ENCODE measurements around the gene TMEM250.

TMEM250 gene

DNA sequence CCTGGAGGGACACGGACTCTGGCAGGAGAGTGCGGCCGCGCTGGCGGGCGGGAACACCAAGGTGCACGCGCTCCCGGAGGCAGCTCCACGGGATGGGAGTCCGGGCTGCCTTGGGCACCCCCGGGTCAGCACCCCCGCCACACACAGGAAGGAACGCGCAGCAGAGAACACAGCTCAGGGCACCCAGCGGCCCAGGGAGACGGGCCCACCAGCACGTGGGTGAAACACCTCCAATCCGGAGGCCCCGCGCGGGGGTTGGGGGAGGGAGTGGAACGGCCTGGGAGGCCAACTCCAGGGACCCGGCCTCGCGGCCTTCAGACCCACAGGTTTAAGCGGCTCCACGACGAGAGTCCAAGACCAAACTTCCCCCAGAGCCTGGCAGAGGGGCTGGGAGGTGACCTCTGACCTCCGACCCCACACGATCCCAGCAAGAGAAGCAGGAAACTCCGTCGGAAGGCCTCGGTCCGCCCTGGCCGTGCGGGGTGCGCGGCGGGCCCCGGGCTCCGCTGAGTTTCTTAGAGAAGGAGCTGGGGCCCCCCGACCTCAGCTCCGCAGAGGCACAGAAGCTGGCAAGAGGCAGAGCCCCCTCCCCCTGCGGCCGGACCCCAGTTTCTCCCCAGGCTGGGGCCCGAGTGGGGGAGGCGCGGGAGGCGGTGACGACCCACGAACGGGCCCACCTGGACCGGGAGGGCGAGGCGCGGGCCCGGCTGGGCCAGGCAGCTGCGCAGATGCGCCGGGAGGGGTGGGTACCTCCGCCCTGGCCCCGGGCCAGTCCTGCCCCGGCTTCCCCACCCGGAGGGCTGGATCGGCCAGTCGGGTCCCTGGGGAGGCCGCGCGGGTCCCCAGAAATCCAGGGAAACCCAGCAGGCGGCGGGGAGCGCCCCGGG lies 24.4 kb downstream of the TMEM250 start:
- peak; percentile 56 for DNase-seq

DNA sequence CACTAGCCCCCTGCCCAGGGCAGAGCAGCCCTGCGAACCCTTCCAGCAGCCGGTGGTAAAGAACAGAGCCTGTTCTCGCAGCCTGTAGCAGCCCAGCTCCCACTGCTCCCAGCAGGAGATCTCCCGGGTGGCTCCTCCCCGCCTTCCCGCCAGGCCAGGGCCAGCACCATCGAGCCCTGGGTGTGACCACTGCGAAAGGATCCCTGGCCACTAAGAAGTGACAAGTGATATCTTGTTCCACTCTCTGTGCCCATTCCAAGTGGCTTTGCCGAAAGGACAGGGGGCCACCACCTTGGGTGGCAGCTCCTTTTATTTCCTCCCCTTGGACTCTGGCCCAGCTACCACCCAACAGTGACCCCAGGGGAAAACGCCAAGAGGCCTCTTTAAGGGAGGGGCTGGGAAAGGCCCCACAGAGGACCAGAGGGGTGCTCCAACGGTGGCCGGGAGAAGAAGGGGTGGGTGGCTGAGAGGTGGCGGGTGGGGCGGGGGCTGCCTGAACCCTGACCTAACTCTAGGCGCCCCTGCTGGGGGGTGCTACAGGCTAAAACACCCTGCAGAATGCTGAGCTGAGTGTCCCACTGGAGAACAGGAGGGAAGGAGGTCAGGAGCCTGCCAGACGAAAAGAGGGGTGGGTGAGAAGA lies 25.2 kb downstream of the TMEM250 start:
- DNase-seq: no peak

DNA sequence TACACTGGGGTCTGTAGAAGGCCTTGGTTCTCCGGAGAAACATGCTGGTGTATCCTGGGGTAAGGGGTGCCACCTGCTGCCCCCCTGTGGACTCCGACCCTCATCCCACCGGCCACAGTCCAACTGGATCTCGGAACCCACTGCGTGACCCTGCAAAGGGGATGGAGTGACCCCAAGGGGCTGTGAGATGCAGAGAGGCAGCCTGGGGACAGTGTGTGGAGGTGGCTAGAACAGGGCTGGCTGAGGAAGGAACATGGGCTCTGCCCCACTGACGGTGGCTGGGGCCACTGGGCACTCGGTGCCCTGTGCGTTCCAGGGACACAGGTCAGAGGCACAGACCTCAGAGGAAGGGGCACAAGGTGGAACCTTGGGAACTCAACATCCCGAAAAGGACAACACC lies 25.9 kb downstream of the TMEM250 start:
- no peak for DNase-seq

DNA sequence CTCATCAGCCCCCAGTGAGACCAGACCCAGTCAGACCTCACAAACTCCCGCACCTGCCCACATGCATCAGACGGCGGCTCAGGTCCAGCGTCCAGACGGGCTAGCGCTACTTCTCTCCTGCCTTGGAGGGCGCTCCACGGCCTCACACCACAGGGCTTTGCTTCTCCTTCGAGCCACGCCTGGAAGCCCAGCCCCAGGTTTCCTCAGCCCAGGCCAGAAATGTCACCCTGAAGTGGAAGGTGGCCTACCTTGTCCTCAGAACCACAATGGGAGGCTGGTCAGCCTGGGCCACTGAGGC lies 26.4 kb downstream of the TMEM250 start:
- DNase-seq: no peak

DNA sequence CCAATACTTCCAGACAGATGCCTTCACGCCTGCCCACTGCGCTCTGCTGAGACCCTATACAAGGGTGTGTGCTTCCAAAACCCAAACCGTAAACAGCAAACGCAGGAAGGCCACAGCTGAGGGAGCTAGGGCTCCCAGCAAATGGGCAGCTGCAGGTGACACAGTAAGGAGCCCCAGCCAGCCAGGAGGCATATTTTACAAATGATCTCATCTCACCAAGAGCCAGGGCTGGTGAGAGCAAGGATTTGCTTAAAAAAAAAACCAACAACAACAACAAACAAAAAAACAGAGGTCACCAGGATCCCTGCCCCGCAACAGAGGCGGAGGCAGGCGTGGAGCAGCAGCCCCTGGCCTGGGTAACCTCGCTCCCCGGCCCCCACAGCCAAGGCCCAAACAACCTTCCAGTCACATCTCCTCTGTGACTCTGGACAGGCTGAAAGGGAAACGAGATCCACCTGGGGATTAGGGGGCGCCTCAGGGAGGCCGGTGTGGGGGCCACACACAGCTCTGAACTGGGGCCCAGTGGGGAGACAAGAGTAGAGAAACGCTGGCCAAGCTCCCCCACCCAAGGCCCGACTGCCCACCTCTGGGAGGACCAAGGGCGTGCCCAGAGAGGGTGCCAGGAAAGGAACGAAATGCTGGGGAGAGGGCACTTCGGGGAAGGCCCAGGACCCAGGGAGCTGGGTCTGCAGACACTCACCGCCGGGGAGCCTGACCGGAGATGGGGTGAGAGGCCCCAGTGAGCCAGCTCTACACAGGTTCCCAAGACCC lies 26.9 kb downstream of the TMEM250 start:
- DNase-seq: no peak

DNA sequence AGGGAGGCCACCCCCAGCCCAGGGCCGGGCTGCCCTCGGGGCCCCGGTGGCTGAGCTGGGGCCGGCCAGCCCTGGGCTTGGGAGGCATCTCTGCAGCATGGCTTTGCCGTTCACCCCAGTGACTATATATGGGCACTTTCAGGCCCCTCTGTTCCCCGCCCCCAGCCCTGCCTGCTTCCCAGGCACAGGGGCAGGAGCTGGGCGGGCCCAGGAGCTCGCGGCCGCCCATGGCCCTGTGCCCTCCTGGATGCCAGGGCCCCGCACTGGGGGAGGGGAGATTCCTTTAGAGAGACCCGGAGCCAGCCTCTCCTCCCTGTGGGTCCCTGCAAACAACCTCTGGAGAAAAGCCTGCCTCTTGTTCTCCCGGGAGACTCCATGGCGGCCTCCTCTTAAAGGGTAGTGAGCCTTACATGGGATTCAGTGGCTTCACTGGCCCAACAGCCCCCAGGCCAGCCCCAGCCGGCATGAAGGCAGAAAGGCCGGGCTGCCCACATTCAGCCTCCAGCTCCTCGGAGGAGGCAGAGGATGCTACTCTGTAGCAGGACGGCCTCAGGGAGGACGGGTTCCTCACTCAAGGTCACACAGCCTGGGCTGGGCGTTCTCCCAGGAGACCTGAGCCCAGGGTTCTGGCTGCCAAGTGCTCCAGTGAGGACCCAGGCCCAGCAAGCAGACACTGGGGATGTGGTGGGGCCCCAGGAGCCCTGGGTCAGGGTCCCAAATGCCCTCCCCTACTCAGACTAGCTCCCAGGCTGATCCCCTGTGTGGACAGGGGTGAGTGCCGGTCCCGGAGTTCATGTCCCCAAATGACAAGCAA lies 27.7 kb downstream of the TMEM250 start:
- no peak for DNase-seq

DNA sequence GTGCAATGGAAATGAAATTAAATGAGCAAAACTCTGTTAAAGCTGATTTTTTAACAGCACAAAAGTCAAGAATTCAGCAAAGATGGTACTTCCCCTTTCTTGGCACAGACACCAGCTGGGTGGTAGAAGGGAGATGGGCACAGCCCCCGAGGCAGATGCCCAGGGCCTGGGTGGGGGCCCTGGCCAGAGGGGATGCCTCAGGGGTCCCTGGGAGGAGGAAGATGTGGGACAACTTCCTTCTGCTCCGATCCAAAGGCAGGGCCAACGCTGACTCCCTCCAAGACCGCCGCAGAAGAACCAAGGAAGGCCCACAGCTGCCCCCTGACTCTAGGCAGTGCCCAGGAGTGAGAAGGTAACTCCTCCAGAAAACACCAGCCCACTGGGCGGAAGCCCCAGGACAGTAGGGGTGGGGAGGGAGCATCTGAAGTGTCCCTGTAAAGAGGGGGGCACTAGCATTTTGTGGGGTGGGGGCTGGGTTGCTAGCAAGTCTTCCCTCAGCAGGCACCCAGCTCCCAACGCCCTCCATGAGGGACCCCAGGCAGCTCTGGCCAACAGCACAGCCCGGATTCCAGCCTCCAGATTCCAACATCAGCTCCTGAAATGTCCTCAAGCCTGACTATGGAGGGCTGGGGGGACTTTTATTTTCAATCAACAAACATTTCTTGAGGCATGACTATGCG lies 28.5 kb downstream of the TMEM250 start:
- DNase-seq: no peak

DNA sequence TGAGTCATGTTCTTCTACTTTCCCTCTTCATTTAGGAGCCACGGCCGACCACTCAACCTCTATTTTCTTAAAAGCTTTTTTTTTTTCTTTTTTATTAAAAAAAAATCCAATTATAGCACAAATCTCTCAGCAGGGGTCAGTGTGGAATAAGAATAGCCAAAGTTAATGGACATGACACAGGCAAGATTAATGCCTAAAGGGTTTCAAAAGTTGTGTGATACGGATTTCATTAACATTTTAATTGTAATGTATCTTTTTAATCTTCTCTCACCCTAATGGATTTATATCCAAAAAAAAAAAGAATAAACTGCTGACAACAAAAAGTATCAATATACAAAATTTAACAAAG lies 29.0 kb downstream of the TMEM250 start:
- DNase-seq: peak; percentile 44

DNA sequence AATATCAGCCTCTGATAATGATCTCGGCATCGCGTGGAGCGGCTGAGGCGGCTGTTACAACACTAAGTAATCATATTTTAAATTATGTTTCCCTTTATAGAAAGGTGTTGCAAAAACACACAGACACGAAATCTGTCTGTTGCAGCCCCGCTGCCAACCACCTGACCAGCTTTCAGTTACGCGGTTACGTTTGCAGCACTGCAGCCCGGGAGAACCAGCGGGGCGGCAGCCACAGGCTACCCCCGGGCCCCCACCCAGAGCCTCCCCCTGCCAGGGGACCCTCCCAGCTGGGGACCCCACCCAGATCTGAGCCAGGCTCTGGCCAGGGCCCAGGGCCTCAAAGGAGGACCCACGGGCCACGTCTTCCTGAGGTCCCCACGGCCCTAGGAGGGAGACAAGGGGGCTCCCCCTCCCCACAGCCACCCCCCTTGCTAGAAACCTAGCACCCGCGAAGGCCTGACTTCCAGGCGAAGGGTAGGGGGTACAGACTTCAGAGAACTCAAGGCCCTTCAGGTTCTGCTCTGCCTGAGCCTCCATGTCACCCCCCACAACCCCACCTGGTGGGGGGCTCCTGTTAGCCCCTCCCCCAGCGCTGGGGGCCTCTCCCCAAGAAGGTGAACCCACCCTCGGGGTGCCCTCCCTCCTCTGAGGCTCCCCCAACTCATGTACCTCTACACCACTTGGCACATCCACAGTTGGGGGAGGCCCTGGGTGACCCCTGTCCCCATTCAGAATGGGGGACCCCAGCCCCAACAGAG lies 29.6 kb downstream of the TMEM250 start:
- no peak for DNase-seq

DNA sequence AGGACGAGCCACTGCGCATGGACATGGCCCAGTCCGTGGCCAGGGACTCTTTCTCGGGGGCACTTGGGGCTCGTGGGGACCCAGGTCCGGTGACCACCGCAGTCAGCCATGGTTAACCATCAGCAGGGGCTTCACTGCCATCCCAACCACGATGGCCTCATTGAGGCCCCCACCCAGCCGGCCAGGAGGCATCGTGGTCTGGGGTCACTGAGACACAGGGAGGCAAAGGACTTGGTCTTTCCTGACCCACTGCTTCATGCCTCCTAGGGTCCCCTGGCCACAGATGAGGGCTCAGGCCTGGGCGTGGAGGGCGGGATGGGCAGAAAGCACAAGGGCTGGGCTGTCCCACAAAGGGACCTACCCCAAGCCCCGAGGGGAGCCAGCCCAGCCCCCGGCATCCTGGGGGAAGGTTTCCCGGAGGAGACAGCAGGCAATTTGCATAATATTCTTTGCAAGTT lies 30.2 kb downstream of the TMEM250 start:
- DNase-seq: no peak

DNA sequence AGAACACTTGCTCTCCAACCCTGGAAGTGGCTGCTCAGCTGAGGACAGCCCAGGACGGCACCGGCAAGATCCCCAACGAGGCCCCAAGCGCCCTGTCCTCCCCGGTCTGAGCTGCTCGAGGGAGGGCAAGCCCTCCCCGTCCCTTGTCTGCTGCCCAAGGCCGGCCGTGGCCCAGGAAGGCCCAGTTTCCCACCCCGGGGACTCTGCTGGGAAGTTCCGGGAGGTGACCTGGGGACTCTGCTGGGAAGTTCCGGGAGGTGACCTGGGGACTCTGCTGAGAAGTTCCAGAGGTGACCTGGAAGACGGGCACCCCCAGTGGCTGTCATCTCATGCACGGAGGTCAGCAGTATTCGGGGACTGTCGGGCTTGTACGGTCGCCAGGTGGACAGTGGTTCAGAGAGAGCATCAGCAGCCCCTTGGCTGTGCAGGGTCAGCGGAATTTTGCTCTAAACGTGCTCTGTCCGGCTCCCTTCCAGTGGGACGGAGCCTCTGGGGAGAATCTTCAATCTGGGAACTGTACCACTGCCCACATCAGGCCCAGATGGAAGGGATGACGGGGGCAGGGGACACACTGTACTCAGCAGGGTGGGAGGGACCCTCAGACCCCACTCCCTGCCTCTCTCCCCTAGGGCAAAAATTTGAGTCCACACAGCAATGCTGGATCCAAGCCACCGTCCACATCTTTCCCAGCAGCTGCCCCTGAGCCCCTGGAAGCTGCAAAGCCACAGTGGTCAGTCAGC lies 30.8 kb downstream of the TMEM250 start:
- DNase-seq: no peak

DNA sequence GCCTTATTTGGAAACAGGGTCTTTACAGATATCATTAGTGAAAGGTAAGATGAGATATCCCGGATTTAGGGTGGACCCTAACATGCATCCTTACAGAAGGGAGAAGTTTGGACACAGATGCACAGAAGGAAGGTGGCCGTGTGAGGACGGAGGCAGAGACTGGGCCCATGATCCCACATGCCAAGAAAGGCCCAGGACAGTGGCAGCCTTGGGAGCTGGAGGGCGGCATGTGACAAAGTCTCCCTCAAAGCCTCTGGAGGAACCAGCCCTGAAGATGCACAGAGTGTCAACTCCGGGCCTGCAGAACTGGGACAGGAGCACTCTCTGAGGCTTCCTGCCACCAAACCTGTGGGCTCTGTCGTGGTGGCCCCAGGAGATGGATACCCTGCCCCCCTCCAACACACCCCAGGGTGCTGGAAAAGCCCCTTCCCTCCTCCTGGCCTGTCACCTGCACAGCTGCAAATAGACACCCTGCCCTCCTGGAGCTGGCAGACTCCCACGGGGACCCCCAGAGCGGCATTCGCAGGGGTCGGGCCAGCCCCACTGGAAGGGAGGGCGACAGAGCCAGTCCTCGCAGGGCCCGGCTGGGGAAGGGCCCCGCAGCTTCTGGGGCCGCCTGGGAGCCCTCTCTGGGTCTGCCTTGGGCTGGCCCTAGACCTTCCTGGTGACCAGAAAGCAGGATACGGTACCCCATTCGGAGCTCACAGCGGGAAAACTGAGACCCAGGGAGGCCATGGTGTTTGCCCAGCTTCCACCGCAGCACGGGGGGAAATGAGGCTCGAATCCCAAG lies 31.5 kb downstream of the TMEM250 start:
- DNase-seq: no peak

DNA sequence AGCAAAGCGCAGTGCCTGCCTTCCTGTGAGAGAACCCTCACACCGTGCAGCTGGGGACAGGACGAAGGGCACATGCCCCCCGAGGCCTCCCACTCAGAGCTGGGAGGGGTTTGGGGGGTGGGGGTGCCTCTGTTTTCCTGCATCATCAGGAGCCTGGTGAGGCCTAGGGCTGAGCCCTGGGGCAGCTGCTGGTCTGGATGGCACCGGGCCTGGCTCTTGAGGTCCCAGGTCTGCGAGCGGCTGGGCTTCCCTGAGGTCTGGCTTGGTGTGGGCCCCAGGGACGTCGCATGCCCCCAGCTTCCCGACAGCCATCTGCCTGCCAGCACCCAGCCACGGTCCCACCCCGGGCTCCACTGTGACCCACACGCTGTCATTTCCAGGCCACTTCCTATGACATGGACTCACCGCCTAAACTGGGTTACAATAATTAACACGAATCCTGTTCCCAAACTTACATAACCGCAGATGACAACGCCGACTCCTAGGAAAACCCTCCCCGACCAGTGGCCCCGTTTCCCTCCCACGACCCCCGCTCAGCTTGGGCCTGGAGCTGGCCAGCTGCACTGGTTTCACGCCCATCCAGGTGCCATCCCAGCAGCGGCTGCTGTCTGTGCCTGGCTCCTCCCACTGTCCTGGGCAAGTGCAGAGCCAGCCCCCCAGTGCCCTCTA lies 32.3 kb downstream of the TMEM250 start:
- DNase-seq: no peak

DNA sequence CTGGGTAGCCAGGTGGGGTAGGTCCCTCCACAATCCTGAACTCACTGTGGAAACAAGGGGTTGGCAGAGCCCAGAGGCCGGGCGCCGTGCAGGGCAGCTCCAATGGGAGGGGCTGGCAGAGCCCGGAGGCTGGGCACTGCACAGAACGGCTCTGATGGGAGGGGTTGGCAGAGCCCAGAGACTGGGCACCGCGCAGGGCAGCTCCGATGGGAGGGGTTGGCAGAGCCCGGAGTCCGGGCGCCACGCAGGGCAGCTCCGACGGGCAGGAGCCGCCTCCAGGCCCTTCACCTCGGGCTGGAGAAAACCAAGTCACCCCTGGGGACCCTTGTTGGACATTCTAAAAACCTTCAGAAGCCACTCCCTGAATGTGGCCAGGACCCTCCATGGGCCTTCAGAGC lies 32.9 kb downstream of the TMEM250 start:
- no peak for DNase-seq

DNA sequence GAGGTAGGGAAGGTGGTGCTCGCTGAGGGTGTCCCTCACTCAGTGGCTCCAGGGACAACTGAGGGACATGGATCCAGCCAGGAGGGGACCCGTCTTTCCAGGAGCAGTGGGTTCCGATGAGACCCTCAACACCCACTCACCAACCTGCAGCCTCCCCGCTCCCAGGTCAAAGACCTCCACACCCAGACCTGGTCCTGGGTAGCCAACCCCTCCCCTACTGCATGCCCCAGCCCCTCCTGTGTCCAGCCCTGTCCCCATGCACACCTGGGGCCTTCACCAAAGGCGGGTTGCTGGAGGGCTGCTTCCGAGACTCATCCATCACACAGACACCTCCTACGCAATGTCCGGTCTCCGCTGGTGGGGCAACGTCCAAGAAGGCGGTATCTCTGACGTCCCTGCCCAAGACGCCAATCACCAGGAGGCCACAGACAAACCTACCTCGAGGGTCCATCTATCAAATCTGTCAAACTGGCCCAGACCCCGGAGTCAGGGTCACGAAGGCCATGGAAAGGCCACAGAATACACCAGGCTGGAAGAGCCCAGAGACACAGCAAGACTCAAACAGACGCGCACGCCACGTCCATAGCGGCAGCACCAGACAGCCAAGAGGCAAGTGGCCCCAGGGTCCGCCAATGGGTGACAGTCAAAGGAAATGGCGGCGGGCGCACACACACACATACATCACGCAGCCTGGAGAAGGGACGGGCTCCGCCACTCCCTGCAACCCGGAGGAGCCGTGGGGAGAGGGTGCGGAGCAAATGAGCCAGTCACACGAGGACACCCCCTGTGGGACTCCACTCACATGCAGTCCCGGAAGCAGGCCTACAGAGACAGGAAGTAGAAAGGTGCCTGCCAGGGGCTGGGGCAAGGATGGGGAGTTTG lies 34.4 kb downstream of the TMEM250 start:
- no peak for DNase-seq

DNA sequence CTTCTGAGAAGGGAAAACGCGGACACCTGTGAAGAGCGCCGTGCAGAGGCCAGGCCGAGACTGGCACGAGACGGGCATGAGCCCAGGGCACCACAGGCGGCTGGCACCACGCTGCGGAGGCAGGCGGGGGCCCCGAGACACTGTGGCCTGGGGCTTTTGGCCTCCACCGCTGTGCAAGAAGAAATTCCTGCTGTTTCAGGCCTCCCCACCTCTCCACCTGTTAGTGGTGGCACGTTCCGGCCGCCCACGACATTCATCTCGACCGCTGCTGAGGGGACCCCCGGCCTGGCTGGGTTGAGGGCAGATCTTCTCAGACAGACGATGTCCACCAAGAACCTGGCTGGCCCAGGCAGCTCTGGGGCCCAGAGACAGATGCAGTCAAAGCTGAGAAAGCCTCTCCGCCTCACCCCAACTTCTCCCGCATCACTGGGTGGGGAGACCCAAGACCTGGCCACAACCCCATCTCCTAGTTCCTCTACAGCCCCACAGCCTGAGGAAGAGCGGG lies 35.1 kb downstream of the TMEM250 start:
- DNase-seq: no peak

DNA sequence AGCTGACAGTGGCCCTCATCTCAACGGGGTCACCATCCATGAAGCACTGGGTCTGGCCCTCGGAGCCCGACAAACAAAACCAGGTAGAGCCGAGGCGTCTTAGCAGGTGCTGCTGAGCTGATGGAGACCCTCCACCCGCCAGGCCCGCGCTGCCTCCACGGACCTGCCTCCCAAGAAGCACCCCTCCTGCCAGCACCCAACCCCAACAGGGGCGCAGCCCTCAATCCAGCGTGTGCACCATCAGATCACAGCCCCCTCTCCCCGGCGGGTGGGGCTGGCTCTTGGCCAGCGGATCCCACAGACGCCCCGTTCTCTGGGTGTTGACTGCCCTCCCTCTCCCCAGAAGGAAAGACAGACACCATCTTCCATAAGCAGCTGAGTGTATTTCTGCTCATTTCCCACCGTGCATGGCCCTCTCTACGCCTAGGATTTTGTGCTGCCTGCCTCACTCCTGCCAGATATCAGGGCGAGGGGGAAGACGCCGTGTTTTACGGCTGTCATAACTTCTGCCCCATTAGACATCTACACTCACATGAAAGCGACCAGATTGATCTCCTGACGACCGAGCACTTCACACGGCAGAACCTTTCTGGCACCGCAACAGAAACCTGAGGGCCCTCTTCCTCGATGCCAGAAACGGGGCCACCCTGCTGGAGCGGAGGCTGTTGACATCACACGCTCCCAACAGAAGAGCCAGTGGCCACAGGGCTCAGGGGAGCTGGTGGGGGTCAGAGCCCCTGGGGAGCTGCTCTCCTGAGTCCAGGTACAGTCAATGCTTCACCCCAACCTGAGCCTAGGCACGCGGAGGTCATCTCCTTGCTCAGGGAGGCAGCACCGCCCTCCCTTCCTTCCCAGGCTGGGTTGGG lies 35.9 kb downstream of the TMEM250 start:
- DNase-seq: no peak
